Measurements from ENCODE around the gene TNS3.
"Not testable (repeated sequence)": the region's sequence is repeated elsewhere in the genome, so short reads cannot be mapped to it uniquely, and the experiment has no call there.

The TNS3 gene

DNA sequence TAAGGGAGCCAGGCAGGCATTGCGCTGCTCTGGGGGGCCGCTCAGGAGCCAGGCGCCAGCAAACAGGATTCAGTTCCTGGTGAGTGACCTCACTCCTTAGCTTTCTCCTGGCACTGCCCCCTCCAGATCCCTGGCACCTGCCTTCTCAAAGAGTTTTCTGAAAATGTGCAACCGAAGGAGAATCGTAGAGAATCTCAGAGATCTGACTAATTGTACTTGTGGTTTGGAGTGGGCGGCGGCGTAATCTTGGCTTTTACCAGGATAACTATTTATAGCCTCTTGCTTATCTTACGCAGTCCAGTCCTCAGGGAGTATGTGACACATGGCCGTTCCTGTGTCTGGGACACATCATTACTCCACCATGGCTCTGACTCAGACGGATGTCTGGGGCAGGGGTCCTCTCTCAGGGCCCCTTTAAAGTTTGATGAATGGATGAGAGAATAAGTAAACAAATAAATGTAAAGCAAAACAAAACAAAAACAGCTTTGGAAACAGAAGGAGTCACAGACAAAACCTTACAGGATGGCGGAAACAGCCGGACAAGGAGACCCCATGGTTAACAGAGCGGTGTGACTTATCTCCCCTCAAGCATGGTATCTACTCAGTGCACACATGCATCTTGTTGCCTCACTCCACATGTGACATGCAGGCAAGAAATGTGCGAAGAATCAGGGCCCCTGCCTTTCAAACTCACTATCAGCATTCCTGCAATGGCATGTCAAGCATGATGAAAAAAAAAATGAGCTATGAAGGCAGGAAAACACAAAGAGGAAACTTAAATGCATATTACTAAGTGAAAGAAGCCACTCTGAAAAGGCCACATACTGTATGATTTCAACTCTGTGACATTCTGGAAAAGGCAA, 99.7 kb downstream of the TNS3 start:
- no peak for DNase-seq

DNA sequence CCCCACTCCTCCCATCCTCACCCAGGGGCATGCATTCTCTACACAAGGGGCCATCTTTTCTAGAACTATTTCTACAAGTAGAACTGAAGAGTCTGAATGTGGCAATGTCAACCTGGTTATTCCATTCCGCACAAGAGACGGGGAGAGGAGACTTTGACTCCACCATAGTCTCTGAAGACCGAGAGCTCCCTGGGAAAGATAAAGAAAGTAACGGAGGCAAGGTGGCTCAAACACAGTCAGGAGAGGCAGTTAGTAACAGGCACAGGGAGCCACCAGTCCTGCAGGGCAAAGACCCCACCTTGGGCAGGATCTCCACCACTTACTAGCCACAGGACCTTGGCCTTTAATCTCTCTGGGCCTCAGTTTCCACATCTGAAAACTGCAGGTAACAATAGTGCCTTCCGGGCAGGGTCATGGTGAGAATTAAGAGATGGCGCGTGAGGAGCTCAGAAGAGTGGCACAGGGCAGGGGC, 100.3 kb downstream of the TNS3 start:
- no peak for DNase-seq

DNA sequence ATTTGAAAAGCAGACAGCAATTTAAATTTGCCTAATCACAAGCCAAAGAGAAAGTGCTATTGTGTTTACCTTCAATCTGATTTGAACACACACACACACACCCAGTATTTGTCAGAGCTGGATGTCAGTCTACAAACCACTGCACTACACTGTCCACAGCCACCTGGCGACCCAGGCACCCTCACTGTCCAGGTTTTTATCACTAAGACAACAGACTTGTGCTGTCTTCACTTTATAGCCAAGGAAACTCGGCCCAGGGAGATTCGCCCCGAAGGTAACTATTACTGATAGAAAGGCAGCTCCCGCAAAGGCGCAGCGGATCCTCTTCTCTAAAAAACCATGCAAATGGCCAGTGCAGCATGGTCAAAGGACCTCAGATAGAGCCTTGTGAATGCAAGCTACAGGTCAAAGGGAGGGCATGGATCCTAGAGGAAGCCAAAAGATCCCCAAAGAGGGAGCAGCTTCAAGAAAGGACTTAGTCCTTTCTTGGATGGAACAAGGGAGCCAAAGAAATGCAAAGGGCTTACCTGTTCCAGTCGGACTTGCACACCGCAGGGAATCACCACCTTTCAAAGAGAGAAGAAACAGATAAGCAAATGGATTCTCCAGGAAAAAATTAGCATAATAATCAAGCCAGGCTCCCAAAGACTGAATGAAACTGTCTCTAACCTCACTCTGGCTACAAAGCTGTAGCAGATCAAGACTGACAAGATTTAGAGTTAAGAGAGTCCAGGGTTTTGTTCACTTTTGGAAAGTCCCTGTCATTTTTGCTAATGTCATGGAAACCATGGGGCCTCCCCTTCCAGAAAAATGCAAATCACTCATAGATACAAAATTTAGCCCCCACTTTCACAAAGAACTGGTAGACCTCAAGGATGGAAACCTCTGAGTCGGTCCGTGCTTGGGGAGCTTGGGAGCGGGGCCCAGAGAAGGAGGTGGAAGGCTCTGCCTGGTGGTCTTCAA, 101.1 kb downstream of the TNS3 start:
- no peak for DNase-seq

GRCh38 chr7:47479821-47480575, 101.9 kb downstream of the TNS3 start:
- no peak for DNase-seq

DNA sequence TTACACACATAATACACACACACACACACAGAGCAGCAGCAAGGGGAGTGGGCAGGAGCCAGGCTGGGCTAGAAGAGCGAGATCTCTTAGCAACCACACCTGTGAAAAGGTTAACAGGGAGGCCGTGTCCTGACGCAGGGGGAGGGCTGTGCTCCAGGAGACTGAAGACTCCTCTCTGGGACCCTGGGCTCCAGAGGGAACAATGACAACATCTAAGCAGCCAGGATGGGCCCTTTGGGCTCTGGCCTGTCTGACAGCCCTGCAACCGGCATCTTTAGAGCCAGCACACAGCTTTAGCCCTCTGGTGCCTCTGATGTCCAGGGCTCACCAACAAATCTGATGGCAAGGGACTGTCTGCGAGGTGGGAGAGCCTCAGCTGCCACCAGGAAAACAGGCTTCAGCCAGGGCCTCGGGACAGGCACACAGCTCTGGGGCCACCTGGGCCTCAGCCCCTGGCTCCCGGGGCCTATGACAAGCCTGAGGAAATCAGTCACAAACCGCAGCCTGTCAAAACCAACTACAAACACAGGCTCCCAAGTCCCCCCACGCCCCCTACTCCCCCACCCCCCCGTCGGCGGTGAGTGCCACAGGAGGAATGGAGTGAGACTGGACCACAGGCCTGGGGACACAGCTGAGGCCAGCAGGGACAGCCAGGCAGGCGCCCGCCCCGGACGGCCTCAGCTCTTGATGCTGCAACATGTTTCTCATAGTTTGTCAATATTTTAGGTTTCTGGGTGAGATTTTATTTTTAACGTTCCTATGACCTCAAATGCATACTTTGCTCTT, 102.8 kb downstream of the TNS3 start:
- no peak for DNase-seq

- no peak for DNase-seq
Observed at GRCh38 chr7:47478017-47478344, 103.9 kb downstream of the TNS3 start.

DNA sequence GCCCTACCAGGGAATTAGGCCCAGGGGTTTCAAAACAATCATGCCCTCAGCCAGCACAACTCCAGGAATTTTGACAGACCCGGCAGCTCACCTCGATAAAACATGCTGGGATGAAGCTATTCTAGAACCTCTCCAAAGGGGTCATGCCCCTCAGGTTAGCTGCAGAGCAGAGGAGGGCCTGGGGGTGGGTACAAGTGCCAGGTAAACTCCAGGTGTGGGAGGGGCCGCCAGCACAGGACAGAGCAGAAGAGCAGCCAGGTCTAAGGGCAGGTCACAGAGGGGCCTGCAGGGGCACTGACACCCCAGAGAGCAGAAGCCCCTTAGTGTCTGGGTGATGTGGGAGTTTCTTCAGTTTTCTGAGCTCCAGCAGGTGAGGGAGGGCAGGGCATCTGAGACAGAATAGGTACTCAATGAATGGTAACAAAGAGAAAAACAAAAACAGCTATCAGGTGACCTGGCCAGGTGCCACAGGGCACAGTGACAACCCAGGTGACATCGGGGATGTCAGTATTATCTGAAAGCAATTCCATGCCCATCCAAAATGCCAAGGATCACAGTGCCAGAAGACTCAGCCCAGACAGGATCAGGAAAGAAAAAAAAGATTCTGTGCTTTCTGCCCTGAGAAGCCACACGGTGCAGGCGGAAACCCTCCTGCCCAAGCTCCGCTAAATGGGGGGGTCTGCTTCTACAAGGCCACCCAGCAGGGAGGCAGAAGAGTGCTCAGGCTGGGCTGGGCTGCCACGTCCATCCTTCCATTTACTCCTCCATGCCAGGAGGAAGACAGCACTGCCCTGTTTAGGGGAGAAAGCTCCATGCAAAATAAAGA, 104.5 kb downstream of the TNS3 start:
- no peak for DNase-seq

DNA sequence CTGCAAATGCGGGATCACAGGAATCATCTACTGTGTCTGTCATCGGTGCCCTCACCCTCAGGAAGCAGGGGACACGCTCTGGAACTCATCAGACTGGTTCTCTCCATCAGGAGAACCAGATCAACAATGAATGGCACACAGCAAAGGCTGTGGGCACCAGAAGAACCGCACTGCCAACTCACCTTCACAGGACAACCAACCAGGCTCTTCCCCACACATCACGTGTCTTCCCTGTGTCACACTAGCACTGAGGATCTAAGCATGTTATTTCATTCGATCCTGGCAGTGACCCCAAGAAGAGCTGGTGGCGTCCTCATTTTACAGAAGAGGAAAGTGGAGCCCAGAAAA, 106.1 kb downstream of the TNS3 start:
- DNase-seq: no peak

GRCh38 chr7:47474937-47475879, 106.7 kb downstream of the TNS3 start:
- peak in 1 of 5 donors; percentile 11 for DNase-seq

DNA sequence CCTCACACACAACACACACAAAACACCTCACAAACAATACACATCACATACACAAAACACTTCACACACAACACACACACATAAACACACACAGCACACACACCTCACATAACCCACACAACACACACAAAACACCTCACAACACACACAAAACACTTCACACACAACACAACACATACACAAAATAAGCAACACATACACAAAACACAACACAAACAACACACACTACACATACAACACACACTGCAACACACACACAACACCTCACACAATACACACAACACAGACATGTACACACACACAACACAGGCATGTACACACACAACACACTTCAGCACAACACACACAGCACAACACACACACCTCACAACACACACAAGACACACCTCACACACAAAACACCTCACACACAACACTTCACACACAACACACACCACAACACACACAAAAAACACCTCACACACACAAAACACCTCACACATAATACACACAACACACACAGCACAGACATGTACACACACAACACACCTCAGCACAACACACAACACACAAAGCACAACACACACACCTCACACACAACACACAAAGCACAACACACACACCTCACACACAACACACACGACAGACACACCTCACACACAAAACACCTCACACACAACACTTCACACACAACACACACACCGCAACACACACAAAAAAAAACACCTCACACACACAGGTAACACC, 107.5 kb downstream of the TNS3 start:
- no peak for DNase-seq

DNA sequence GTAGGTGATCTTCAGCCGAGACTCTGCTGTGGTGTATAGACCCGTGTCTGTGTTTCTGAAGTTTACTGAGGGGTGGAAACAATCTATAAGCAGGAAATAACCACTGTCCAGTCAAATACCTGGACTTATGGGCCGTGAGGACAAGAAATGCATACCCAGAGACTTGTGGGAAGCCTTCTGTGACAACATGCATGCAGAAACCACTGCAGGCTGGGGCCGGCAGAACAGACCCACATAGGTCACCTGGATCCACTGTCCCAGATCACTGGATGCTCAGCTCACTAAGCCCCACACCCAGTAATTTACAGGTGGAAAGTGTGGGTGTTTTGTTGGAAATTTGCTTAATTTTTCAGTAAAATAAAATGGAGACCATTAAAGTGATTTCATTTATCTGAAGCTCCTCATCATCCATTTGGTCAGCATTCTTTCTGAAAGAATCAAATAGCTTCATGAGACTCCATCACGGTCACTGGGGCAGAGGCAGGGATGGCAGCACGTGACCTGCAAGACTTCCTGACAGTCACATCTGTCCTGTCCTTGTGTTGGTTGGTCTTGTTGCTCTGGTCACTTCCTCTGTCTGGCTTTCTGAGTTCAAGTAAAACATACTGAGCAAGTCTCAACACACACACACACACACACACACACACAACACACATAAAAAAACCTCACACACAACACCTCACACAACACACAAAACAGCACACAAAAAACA, 108.3 kb downstream of the TNS3 start:
- no peak for DNase-seq

GRCh38 chr7:47472444-47473157, 109.3 kb downstream of the TNS3 start:
- no peak for DNase-seq

GRCh38 chr7:47471831-47472230, 110.1 kb downstream of the TNS3 start:
- no peak for DNase-seq

DNA sequence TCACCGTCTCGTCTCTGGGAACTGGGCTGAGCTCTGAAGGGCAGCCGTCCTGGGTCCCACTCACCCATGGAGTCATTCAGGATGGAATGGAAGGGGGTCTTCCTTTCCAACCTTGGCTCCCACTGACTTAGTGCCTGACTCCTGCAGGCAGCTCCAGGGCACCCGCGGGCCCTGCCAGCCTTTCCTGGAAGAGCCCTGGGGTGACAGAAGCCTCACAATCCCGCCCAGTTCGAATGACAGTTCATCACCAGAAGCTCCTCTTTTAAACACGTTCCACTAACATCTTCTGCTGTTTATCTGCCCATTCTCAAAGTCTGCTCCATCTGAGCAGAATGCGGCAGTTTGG, 110.6 kb downstream of the TNS3 start:
- DNase-seq: no peak

- DNase-seq: no peak
Observed at GRCh38 chr7:47470567-47471357, 111.1 kb downstream of the TNS3 start.

GRCh38 chr7:47469846-47470245, 112.1 kb downstream of the TNS3 start:
- not testable (repeated sequence) for DNase-seq

GRCh38 chr7:47466832-47467231, 115.1 kb downstream of the TNS3 start:
- no peak for DNase-seq

Data from T-helper 1 cell (primary cell).